ENCODE results near the gene RNF224.

The RNF224 gene

DNA sequence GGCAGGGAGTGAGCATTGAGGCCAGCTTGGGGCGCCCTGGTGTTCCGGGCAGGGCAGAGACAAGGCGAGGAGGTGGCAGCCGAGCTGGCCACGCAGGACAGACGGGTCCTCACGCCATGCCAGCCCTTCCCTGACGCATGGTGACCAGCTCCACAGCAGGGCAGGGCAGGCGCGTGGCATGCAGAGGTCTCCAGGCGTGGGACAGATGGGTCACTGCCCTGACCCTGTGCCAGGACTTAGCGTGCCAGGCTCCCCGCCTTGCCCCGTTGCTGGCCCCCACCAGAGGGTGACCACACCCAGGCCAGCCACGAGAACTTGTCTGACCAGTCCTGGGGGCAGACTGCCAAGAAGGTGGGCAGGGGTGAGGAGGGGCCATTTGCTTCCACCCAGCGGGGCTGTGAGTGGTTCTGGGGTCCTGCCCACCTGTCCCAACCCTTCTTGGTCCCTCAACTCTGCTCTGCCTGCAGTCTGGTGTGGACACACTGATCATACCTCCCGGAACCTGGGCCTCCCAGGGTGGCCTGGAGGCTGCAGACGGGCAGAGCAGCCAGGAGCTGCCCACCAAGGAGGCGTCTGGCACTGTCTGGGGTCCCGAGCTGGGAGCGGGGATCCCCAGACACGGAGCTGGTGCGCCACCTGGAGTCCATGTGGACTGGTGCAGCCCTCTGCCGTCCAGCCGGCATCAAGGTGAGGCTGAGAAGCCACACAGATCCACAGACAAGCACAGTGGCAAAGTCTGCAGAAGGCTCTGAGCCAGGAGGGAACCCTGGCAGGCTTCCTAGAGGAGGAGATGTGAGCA is at the start of gene RNF224:
Gene RNF224, plus strand, starts transcription at position 449 of the 799 bp plus-strand sequence. CDS start 834 bp downstream, outside the sequence.
- DNase-seq (ENCODE audit: low read depth in 2 of 2): peak; percentile 77 to 79

DNA sequence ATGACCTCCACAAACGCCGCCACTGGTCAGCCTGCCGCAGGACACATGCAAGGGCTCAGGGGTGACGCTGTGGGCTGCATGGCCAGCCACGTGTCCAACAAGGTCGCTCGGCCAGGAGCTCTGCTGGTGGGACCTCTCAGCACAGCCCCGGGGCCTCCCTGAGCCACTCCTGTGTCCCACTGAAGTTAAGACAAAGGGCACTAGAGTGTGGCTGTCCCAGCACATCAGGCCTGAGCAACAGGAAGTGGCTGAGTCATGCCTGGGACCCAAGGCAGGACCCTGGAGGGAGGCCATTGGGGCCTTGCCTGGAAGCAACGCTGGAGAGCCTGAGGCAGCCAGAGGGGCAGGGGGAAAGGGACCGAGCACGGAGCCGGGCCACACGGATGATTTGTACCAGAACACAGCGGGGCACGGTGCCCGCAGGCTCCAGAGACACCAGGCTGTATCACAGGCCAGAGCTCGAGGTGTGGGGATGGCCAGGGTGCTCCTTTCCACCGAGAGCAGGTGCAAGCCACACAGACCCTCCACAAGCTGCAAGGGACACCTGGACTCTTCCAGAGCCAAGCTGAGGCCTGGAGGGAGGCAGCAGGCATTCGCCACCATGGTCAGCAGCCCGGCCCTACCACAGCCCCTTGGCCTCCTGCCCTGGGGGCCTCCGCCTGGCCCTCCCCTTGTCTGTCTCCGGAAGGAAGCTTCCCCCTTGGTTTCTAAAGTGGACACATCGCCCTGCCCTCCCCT is 48.9 kb upstream of the RNF224 start:
- no peak for DNase-seq (ENCODE audit: low read depth in 2 of 2)

DNA sequence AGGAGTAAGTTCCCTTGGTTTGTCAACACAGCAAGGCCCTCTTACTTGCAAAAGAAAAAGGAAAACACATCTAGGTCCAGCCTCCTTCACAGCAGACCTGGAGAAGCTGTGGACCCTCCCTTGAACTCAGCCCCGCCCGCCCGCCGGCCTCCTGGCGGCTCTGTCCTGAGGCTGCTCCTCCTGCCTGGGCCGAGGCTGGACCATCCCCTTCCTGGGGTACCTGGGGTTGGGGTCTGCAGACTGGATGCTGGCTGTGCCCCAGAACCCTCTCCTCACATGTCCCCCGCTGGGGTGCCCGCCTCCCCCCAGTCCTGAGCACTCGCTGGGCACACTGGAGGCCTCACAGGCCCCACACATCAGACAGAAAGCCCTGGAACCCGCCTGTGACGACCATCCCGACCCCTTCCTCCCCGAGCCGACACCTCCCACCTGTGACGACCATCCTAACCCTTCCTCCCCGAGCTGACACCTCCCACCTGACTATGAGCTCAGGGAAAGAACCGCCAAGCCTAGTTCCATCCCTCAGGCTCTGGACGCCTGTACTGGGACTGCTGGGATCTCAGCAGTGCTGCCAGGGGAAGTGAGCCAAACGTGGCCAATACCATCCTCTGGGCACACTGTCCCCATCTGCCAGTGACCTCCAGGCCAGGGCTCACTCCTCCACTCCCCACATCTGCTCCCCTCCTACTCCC is 48.2 kb upstream of the RNF224 start:
- DNase-seq (ENCODE audit: low read depth in 2 of 2): no peak

DNA sequence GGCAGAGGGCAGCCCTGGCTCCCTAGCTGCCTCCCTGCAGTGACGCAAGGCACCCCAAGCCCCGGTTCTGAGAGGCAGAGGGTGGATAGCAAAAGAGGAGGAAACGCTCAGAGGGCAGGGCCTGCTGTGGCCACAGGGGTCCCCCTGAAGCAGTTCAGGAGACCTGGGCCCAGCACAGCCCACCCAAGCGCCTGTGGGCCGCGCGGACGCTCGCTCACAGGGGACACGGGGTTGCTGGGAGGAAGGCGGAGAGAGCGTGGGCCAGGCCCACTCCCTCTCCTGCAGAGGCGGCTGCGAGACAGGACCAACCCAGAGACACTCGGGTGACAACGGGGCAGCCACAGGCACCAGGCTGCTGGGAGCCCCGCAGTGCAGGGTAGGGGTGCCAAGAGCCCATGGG is 47.5 kb upstream of the RNF224 start:
- no peak for DNase-seq (ENCODE audit: low read depth in 2 of 2)

DNA sequence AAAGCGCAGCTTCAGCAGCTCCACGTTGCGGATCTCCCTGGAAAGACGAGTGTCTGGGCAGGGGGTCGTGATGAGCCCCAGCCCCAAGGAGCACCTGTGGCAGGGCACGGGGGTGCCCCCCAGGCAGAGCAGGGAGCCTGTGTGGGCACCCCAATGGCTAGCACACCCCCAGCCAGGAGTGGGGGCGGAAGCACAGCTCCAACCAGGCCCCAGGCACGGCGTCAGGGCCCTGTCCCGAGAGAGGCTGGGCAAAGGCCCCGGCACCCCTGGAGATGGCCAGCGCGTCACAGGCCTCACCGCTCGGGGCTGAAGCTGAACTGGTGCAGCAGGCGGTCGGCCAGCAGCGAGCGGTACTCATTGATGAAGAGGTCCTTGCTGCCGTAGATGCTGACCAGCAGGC is 46.8 kb upstream of the RNF224 start:
- no peak for DNase-seq (ENCODE audit: low read depth in 2 of 2)

DNA sequence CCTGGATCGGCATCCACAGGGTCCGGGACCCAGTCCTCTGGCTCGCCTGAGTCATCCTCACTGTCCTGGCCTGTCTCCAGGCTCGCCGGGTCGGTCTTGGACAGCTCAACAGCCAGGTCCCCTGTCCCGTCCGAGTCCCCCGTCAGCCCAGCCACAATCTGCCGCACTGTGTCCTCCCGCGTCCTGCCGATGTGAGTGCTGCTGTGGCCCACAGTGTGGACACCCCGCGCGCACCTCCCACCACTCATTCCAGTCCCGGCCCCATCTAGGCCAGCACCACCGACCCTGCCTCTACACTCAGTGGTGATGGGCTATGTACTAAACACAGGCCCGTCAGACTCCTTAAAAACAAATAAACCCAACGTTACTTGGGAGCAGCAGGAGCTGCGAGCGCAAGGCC is 45.6 kb upstream of the RNF224 start:
- no peak for DNase-seq (ENCODE audit: low read depth in 2 of 2)

DNA sequence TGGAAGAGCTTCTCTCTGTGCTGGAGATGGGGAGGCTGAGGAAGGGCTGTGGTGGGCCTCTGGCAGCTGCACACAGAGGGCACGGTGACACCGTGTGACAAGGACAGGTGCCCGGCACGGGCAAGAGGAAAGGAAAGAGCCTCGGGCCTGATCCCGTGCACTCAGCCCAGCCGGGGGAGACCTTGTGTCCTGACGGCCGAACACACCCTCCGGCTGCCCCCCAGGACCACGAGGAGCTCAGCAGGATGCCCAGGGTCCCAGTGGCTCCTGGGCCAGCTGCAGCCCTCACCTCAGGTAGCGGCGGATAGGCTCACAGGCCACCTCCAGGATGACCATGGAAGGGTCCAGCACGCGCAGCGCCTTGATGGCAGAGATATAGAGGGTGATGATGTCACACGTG is 44.5 kb upstream of the RNF224 start:
- DNase-seq (ENCODE audit: low read depth in 2 of 2): no peak

DNA sequence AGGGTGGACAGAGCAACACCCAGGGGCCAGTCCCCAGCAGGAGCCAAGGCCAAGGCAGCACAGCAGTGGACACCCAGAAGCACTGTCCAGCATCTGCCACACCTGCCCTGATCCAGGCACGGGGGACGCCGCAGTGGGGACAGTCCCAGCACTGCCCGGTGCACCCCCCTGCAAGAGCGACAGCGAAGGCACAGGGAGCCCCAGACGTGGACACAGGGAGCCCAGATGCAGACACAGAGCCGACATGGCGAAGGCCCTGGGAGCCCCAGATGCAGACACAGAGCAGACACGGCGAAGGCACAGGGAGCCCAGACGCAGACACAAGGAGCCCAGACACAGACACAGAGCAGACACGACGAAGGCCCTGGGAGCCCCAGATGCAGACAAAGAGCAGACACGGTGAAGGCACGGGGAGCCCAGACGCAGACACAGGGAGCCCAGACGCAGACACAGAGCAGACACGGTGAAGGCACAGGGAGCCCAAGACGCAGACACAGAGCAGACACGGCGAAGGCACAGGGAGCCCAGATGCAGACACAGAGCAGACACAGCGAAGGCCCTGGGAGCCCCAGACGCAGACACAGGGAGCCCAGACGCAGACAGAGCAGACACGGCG is 43.2 kb upstream of the RNF224 start:
- no peak for DNase-seq (ENCODE audit: low read depth in 2 of 2)

DNA sequence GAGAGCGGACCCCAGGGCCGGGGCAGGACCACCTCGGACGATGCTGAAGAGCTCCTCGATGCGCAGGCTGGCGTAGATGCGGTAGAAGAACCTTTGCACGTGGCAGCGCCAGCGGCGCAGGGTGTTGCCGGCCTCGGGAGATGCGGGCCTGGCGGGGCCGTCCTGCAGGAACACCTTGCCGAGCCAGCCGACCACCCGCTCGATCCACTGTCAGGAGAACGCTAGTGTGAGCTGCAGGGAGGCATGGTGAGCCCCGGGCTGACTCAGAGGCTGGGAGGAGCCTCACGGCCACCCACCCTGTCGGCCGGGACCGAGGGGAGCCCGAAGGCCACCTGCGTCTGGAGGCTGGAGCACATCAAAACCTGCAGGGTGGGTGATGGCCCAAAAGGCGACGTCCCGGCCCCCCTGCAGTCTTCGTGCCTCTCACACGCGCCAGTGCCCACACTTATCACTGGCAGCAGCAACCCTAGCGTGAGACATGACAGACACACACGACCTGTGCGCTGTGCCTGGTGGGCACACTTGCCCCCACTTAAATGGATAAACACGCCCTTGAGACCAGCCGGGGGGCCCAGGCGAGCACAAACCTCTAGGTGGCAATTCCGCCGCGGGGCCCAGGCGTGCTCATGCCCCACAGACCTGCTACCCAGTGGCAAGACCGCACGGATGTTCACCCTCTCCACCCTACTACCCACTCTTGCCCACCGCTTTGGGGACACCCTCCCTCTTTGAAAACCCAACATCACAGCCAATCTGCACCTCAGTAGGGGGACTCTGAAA is 42.2 kb upstream of the RNF224 start:
- DNase-seq (ENCODE audit: low read depth in 2 of 2): no peak

DNA sequence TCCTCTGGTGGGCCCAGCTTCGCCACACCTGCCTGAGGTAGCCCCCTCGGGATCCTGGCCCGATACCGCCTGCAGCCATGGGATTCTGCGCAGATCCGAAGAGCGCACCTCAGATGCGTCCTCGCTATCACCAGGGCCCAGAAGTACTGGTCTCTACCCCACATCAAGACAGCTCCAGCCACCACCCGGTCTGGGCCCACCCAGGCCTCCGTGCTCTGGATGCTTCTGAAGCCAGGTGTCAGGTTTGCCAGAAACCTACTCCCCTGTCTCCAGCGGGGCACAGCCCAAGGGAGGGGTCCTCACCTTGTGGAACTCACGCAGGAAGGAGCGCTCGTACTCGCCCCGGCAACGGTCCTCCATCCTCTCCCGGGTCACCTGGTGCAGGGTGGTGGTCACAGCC is 41.4 kb upstream of the RNF224 start:
- no peak for DNase-seq (ENCODE audit: low read depth in 2 of 2)

DNA sequence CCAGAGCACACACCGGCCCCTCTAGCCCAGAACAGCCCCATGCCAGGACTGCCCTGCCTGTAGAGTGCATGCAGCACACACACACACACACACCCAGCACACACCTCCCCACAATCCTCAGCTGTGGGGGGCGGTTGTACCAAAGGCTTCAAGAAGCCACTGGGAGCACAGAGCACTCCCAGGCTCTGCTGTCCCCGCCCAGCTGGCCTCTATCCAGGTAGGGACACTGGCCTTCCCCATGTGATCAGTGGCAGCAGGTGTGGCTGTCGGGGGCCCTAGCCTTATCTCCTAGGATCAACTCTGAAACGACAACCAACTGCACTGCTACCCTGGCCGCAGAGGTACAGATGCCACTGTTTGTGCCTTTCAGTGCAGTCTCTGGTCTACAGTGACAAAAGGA is 40.9 kb upstream of the RNF224 start:
- no peak for DNase-seq (ENCODE audit: low read depth in 2 of 2)

DNA sequence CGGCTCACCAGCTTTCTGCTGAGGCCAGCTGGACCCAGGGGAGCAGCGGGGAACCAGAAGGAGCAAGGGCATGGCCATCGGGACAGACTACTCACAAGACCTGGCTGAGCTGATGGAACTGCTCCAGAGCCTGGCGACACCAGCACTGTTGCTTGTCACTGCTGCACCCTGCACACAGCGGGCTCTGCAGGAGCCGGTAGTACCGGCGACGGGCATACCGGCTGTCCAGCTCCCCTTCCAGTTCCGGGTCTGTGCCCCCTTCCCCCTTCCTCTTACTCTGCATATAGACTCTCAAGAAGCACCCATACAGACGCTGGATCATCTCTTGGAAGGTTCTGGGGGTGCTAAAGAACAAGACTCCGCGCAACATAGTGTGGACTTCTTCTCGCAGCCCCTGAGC is 39.9 kb upstream of the RNF224 start:
- no peak for DNase-seq (ENCODE audit: low read depth in 2 of 2)

DNA sequence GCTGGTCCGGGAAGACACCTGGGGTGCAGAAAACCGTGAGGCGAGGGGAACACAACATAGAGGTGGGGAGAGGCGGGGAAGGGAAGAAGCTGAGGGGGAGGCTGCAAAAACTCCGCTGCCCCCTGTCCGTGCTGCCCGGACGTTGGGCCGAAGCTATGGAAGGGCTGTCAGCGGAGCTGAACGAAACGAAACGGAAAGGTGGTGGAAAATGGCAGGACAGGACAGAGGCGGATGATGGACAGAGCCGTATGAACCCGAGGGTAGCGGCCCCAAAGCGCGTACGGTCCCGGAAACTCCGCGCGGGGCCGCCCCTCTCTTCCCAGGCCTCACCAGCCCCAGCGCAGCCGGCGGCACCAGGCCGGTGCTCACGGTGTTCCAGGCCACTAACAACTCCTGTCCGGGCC is 39.2 kb upstream of the RNF224 start:
- DNase-seq (ENCODE audit: low read depth in 2 of 2): no peak

DNA sequence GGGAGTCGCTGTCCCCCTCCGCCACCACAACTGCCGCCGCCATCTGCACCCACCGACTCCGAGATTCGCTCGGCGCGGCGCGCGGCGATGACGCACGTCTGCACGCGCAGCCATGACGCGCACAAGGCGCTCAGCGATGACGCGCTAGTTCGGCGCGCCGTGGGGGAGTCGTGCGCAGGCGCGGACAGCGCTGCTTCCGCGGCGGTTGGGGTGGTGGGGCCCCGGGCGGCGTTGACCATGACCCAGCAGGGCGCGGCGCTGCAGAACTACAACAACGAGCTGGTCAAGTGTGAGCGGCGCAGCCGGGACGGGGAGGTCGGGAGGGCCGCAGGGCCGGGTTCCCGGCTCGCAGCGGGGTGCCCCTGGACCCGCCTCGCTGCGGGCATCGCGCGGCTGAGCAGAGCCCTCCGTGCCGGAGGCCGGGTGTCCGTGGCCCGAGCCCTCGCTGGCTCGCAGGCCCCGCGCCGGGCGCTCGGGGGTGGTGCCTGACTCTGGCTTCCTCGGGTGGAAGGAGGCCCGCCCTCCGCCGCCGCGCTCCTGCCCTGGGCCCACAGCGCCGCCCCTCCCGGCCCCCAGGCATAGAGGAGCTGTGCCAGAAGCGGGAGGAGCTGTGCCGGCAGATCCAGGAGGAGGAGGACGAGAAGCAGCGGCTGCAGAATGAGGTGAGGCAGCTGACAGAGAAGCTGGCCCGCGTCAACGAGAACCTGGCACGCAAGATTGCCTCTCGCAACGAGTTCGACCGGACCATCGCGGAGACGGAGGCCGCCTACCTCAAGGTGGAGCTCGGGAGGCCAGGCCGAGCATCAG is 38.6 kb upstream of the RNF224 start, which contains the start of the genes ANAPC2 and SSNA1:
Gene ANAPC2, minus strand, starts transcription at position 71 of the 807 bp plus-strand sequence. Its CDS starts 28 bp downstream, at position 43.
Gene SSNA1, plus strand, starts transcription at position 187 of the 807 bp plus-strand sequence. Its CDS starts 51 bp downstream, at position 238.
- peak; percentile 87 to 93 for DNase-seq (ENCODE audit: low read depth in 2 of 2)

DNA sequence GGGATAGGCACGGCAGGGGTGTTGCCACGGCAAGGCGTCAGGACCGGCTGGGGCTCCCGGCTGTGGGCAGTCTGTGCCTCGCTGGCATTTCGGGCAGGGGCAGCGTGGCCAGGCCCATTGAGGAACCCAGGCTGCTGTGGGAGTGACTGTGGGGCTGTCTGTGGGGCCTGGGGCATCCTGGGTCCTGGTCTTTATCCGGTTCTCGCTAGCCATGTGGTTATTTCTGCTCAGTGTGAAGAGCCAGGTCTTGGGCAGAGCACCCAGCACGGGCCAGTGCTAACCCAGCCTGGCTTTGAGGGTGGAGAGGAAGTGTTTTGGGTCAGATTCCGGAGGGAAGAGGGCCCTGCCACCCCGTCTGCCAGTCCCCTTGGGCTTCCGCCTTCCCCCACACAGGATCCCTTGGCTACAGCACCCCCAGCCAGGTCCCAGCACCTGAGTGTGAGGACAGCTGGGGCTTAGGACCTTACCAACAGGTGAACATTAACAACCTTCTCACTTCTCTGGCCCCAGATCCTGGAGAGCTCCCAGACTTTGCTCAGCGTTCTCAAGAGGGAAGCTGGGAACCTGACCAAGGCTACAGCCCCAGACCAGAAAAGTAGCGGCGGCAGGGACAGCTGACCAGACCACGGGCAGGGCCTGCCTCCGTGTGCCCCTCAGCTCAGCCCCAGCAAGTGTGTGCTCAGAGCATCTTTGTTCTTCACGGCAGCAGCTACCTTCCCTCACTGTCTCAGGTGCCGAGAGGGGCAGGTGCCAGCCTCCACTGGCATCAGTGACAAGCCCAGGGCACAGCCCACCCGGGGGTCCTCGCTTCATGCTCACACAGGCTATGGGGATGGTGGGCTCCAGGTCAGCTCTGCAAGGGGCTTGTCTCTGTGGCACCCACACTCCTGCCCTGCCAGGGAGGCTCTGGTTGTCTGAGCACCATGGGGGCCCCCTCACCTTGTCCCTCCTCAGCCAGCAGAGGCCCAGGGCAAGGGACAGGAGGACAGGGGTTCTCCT is 37.7 kb upstream of the RNF224 start:
- no peak for DNase-seq (ENCODE audit: low read depth in 2 of 2)

DNA sequence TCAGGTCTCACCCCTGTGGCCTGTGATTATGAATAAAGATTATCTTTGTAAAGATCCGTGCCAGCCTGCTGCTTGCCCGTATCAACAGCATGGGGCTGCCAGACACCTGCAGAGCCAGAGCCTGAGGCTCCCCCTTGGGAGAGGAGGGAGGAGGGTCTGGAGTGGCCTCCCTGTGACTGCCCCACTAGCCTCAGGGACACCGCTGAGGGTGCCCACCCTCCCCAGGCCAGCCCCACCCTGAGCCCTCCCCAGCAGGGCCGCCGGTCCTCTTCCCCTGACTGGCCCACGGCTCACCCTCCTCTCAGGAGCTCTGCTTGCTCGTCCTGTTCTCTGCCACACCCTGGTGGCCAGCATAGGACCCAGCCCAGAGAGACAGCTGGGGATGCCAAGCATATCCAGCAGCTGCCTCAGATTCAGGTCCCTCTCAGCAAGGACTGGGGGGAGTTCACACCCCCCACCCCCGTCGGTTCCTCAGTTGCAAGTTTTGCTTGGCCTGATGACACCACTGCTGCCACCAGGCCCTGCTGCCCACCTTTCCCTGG is 36.9 kb upstream of the RNF224 start:
- no peak for DNase-seq (ENCODE audit: low read depth in 2 of 2)

DNA sequence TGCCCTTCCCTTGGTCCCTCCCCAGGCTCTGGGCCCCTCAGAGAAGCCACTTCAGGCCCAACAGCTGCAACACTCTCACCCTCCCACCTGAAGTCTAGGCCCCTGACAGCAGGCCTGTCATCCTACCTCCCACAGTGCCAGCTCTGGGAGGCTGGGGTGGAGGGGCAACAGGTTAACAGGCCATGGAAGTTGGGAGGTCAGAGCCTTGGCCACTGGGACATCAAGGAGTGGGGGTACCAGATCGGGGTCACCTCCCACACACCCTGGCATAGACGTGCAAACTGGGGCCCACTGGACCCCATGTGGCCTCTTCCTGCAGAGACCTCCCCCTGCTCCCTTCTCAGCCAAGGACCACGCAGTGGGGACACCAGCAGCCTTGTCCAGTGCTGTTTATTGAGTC is 36.1 kb upstream of the RNF224 start:
- DNase-seq (ENCODE audit: low read depth in 2 of 2): no peak

DNA sequence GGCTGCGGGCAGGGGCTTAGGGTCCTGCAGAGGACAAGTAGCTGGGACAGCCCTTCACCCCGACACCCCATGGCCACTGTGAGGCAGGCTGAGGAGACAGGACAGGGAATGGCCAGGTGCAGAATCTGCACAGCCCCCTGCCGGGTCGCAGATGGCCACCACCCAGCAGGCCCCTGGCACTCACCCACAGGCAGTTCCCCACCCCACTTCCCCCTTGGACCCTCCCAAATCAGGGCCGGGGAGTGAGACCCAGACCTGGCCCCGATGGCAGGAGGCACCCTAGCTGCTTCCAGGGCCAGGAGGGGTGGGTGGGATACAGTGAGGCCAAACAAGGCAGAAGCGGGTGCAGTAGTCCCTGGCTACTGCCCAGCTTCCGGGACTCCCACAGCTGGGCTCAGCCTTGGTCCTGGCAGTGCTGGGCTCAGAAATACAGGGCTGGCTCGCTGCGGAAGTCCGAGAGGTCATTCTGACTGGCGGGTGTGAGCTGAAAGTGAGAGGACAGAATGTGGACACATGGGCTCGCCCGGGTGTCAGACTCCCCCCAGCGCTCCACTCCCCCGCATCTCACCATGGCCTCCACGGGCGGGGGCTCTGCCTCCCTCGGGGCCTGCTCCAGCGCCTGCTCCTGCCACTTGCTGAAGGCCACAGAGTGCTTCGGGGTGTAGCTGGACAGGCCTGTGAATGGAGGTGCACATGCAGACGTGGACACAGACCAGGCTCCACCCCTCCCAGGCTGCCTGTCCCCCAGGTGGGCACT is 35.4 kb upstream of the RNF224 start:
- no peak for DNase-seq (ENCODE audit: low read depth in 2 of 2)
